VCaP (cell line): ENCODE results near the gene RGS12.

Experiments
- H3K27ac ChIP-seq: fragments of 450-650 bp; 2 replicates; pipeline ENCODE4 v1.5.1; 2017
- TF ChIP-seq, protein P1 (sequence below): fragments of 450-650 bp; conservative IDR thresholded peaks from 2 replicates; pipeline ENCODE4 v1.5.1; 2017; ENCODE audit warnings: mild to moderate bottlenecking, moderate library complexity

The RGS12 gene

GRCh38 chr4:3322059-3322550 lies 29.3 kb downstream of the RGS12 start:
- H3K27ac ChIP-seq: peak overlapping the region; percentile 75
- TF ChIP-seq, protein P1, sequence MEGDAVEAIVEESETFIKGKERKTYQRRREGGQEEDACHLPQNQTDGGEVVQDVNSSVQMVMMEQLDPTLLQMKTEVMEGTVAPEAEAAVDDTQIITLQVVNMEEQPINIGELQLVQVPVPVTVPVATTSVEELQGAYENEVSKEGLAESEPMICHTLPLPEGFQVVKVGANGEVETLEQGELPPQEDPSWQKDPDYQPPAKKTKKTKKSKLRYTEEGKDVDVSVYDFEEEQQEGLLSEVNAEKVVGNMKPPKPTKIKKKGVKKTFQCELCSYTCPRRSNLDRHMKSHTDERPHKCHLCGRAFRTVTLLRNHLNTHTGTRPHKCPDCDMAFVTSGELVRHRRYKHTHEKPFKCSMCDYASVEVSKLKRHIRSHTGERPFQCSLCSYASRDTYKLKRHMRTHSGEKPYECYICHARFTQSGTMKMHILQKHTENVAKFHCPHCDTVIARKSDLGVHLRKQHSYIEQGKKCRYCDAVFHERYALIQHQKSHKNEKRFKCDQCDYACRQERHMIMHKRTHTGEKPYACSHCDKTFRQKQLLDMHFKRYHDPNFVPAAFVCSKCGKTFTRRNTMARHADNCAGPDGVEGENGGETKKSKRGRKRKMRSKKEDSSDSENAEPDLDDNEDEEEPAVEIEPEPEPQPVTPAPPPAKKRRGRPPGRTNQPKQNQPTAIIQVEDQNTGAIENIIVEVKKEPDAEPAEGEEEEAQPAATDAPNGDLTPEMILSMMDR: no peak

DNA sequence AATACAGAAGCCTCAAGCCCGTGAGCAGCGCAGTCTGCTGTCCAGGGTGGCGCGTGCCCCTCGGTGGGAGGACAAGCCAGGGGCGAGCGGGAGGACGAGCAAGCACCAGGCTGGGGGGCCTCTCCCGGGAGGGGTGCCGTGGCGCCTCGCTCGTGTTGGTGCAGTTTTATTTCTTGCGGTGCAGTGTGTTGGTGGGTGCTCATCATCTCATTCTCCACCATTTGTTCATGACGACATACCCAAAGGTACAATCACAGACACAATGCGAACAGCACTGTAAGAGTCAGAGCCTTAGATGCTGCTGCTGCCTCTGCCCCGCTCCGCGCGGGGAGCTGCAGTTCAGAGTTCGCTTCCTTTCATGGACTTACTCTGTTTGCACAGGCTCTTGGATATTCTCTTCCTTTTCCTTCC lies 30.3 kb downstream of the RGS12 start:
- H3K27ac ChIP-seq: no peak overlapping the region
- TF ChIP-seq, protein P1: no peak

GRCh38 chr4:3324093-3324815 lies 31.4 kb downstream of the RGS12 start:
- no peak overlapping the region for H3K27ac ChIP-seq
- TF ChIP-seq, protein P1: no peak

- H3K27ac ChIP-seq: no peak overlapping the region
- TF ChIP-seq, protein P1: no peak
Observed at GRCh38 chr4:3328814-3329663, 36.2 kb downstream of the RGS12 start.

DNA sequence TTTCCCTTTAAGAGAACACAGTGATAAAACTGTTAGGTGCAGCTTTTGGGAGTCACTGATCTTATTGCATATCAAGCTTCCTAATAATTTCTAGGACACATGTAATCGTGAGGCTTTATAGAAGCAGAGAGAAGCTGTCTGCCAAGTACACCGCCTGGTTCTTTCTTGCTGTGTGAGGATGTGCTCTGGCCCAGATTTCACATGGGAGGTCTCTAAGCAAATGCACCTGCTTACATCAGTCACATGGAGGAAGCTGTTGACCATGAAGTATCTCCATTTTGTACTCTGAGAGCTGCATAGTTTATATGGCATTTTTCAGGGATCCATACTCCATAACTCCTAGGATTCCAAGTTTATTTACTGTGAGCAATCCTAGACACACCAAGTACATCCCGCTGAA lies 37.1 kb downstream of the RGS12 start:
- H3K27ac ChIP-seq: no peak overlapping the region
- TF ChIP-seq, protein P1: no peak

- TF ChIP-seq, protein P1: no peak
Observed at GRCh38 chr4:3330707-3331106, 37.9 kb downstream of the RGS12 start.

DNA sequence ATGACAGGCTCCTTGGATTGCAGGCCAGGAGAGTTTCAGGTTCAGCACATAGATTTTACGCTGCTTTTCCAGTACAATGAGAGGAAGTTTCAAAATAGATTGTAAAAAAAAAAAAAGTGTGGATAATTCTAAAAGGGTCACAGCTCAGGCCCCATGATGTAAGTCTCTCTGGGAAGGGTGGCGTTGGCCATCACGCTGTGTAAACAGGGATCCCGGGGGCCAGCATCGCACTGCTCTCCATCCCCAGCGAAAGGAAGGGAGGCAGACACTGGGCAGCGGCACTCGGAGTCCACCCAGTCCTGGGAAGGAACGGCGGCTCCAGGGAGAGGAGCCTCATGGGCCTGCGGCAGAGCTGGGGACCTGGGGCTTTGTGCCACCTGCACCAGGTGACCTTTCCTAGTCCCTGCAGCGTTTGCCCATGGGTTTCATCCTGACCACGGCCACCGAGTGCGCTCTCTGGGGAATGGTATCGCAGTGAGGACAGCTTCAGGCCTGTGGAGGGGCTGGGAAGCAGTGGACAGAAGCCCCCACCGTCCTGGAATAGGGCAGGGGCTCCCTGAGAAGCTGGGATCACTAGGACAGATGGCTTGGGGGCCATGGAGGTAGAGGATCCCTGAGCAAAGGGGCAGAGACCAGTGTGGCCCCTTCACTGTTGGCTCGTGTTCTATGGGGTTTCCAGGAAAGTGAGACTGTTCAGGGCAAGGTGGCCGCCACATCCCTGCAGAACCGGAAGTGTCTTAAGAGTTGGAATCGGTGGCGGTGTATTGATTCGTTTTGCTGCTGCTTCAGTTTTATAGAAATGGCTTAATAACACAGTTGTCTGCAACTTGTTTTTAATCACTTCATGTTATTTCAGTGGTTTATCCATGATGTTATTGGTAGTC lies 38.9 kb downstream of the RGS12 start:
- H3K27ac ChIP-seq: no peak overlapping the region
- TF ChIP-seq, protein P1: no peak

More at GRCh38 chr4:3330707-3331106, 37.9 kb downstream of the RGS12 start:
- no peak overlapping the region for H3K27ac ChIP-seq
